SK-N-SH (cell line): ENCODE data around the gene IP6K1. TPM values are rescaled to one million over a fixed set of nuclear protein-coding genes. Genes with fewer than 3 reads are reported as not detected.

Experiments
- CTCF ChIA-PET: fragments of 300-600, 350-600 bp; formaldehyde crosslinking; extraction: SDS; loops from one replicate; lab custom pipeline; 2021; lab: Yijun Ruan, JAX
- POLR2A ChIA-PET: fragments of 350-600 bp; sonication (Branson Sonifier 250); formaldehyde crosslinking; extraction: SDS; loops from one replicate; lab custom pipeline; 2020; ENCODE audit warnings: antibody characterized with exemption, inconsistent platforms; lab: Yijun Ruan, JAX
- DNase-seq: peaks from one replicate; pipeline ENCODE4 v3.0.0; 2012
- H2AFZ ChIP-seq: fragments of 200-600 bp; sonication (generic); 2 replicates; pipeline ENCODE4 v1.8.1; 2016; ENCODE audit warnings: antibody characterized with exemption, mild to moderate bottlenecking, low read depth
- H3F3A ChIP-seq: fragments of 200-600 bp; sonication (generic); replicated peaks from 2 replicates; pipeline ENCODE3; 2016; ENCODE audit warnings: antibody characterized with exemption, mild to moderate bottlenecking; ENCODE audit not compliant: insufficient read depth
- H3K27ac ChIP-seq, 2 experiments: fragments of 200-500 bp in 1 of 2; fragments of 200-600 bp in 1 of 2; sonication (Bioruptor generic) in 1 of 2; sonication (generic), shearing (Covaris generic) in 1 of 2; 2 replicates each; pipeline versions ENCODE4 v1.5.1 to v1.6.1; 2014 to 2016; ENCODE audit warnings: low read depth in 2 of 2, inconsistent platforms in 1 of 2, low read length in 1 of 2, mild to moderate bottlenecking in 1 of 2, mixed read lengths in 1 of 2
- H3K27me3 ChIP-seq: fragments of 200-600 bp; sonication (generic), shearing (Covaris generic); 2 replicates; pipeline ENCODE4 v1.6.1; 2016; ENCODE audit warnings: mixed run types; ENCODE audit not compliant: insufficient read depth
- H3K36me3 ChIP-seq, 2 experiments: fragments of 200-500 bp in 1 of 2; fragments of 200-600 bp in 1 of 2; sonication (Bioruptor generic) in 1 of 2; sonication (generic) in 1 of 2; replicated peaks in 1 of 2; 2 replicates each; pipeline versions ENCODE3 to v1.5.1; 2014 to 2016; ENCODE audit warnings: low read length in 1 of 2, mild to moderate bottlenecking in 1 of 2; ENCODE audit not compliant: insufficient read depth in 2 of 2, control insufficient read depth in 1 of 2
- H3K4me1 ChIP-seq, 2 experiments: fragments of 200-500 bp in 1 of 2; fragments of 200-600 bp in 1 of 2; sonication (Bioruptor generic) in 1 of 2; sonication (generic), shearing (Covaris generic) in 1 of 2; 2 replicates each; pipeline versions ENCODE4 v1.5.1 to v1.6.1; 2014 to 2016; ENCODE audit warnings: low read depth in 1 of 2, low read length in 1 of 2, mixed run types in 1 of 2; ENCODE audit not compliant: insufficient read depth in 2 of 2, control insufficient read depth in 1 of 2
- H3K4me2 ChIP-seq: fragments of 200-600 bp; sonication (generic), shearing (Covaris generic); 2 replicates; pipeline ENCODE4 v1.6.1; 2017; ENCODE audit warnings: mixed run types
- H3K4me3 ChIP-seq, 2 experiments: fragments of 200-500 bp in 1 of 2; fragments of 200-600 bp in 1 of 2; sonication (Bioruptor generic) in 1 of 2; sonication (generic), shearing (Covaris generic) in 1 of 2; 2 replicates each; pipeline versions ENCODE4 v1.5.1 to v1.8.1; 2014 to 2016; ENCODE audit warnings: low read depth in 2 of 2, inconsistent platforms in 1 of 2, low read length in 1 of 2, mild to moderate bottlenecking in 1 of 2, mixed read lengths in 1 of 2, moderate library complexity in 1 of 2
- H3K79me2 ChIP-seq: fragments of 200-600 bp; sonication (generic); 2 replicates; pipeline ENCODE4 v1.8.1; 2017; ENCODE audit warnings: mild to moderate bottlenecking; ENCODE audit not compliant: insufficient read depth
- H3K9ac ChIP-seq: fragments of 200-600 bp; sonication (generic); 2 replicates; pipeline ENCODE4 v1.6.1; 2017; ENCODE audit warnings: mixed run types
- H3K9me2 ChIP-seq: fragments of 200-600 bp; sonication (generic); 2 replicates; pipeline ENCODE4 v1.6.1; 2017; ENCODE audit warnings: mixed run types
- H3K9me3 ChIP-seq: fragments of 200-600 bp; sonication (generic); 2 replicates; pipeline ENCODE4 v1.6.1; 2017; ENCODE audit warnings: mixed run types, mild to moderate bottlenecking, moderate library complexity
- H4K20me1 ChIP-seq: fragments of 200-600 bp; sonication (generic); 2 replicates; pipeline ENCODE4 v1.6.1; 2017; ENCODE audit warnings: mild to moderate bottlenecking, mixed run types; ENCODE audit not compliant: insufficient read depth
- CHD2 ChIP-seq: fragments of 150-350 bp; IDR thresholded peaks from 2 replicates; pipeline ENCODE4 v1.6.1; 2018; ENCODE audit warnings: low read length; ENCODE audit not compliant: partially characterized antibody
- FOSL2 ChIP-seq: IDR thresholded peaks from 2 replicates; pipeline ENCODE4 v1.4.0; 2012; ENCODE audit warnings: low read depth, mild to moderate bottlenecking, moderate library complexity, borderline replicate concordance
- GABPA ChIP-seq: IDR thresholded peaks from 2 replicates; pipeline ENCODE4 v1.4.0; 2012; ENCODE audit warnings: low read depth, mild to moderate bottlenecking
- GATA2 ChIP-seq: sonication (generic); formaldehyde crosslinking; IDR thresholded peaks from 2 replicates; pipeline ENCODE4 v1.5.0; 2020; ENCODE audit warnings: mild to moderate bottlenecking, missing genetic modification reagents
- MXI1 ChIP-seq: IDR thresholded peaks from 2 replicates; pipeline ENCODE4 v1.6.1; 2012; ENCODE audit warnings: mild to moderate bottlenecking, low read depth, low read length, improper control_type of control experiment
- NFIC ChIP-seq: IDR thresholded peaks from 2 replicates; pipeline ENCODE4 v1.4.0; 2012; ENCODE audit warnings: borderline replicate concordance
- NRF1 ChIP-seq: IDR thresholded peaks from 2 replicates; pipeline ENCODE4 v1.6.1; 2012; ENCODE audit warnings: low read depth, mild to moderate bottlenecking, low read length
- POLR2AphosphoS5 ChIP-seq: IDR thresholded peaks from 2 replicates; pipeline ENCODE4 v1.6.1; 2012; ENCODE audit warnings: low read depth, low read length
- RCOR1 ChIP-seq: fragments of 150-350 bp; IDR thresholded peaks from 2 replicates; pipeline ENCODE4 v1.6.1; 2017; ENCODE audit warnings: antibody characterized with exemption, low read length
- RXRA ChIP-seq: IDR thresholded peaks from 2 replicates; pipeline ENCODE4 v1.4.0; 2012; ENCODE audit warnings: low read depth, mild to moderate bottlenecking, borderline replicate concordance
- SIN3A ChIP-seq: IDR thresholded peaks from 2 replicates; pipeline ENCODE4 v1.6.1; 2012; ENCODE audit warnings: low read depth, mild to moderate bottlenecking, low read length, moderate library complexity, borderline replicate concordance
- SMC3 ChIP-seq: IDR thresholded peaks from 2 replicates; pipeline ENCODE4 v1.6.1; 2012; ENCODE audit warnings: low read depth, low read length, improper control_type of control experiment
- TAF1 ChIP-seq: IDR thresholded peaks from 2 replicates; pipeline ENCODE4 v1.6.1; 2012; ENCODE audit warnings: low read depth, mild to moderate bottlenecking, low read length, moderate library complexity, borderline replicate concordance
- WGBS: methylation state at CpG from one replicate; pipeline ENCODE4 v1.1.6; 2017; ENCODE audit warnings: low lambda C conversion rate; 5-methylcytosine and 5-hydroxymethylcytosine counted together
- polyA plus RNA-seq, 3 experiments: library from polyadenylated mRNA; depleted of rRNA; stranded (reverse); fragments of >200 nt; gene quantifications; 2 replicates each; pipeline ENCODE4 v1.2.3, GENCODE V29; 2012
- TF ChIP-seq, protein P1 (sequence below): IDR thresholded peaks from 2 replicates; pipeline ENCODE4 v1.6.1; 2012; ENCODE audit warnings: mild to moderate bottlenecking, low read depth, low read length, moderate library complexity
- TF ChIP-seq, protein P2 (sequence below): IDR thresholded peaks from 2 replicates; pipeline ENCODE4 v1.4.0; 2012; ENCODE audit warnings: low read depth, borderline replicate concordance
- TF ChIP-seq, protein P3 (sequence below): fragments of 200-600 bp; sonication (generic); IDR thresholded peaks from 2 replicates; pipeline ENCODE4 v1.6.1; 2017; ENCODE audit warnings: antibody characterized with exemption, mild to moderate bottlenecking, moderate library complexity
- TF ChIP-seq, protein P4 (sequence below): IDR thresholded peaks from 2 replicates; pipeline ENCODE4; 2012
- TF ChIP-seq, protein P5 (sequence below): IDR thresholded peaks from 2 replicates; pipeline ENCODE4 v1.4.0; 2012; ENCODE audit warnings: low read depth

The IP6K1 gene
- polyA plus RNA-seq, 1 of the 3 experiments (the other 2 are of a cell fraction) = 23.3 TPM

DNA sequence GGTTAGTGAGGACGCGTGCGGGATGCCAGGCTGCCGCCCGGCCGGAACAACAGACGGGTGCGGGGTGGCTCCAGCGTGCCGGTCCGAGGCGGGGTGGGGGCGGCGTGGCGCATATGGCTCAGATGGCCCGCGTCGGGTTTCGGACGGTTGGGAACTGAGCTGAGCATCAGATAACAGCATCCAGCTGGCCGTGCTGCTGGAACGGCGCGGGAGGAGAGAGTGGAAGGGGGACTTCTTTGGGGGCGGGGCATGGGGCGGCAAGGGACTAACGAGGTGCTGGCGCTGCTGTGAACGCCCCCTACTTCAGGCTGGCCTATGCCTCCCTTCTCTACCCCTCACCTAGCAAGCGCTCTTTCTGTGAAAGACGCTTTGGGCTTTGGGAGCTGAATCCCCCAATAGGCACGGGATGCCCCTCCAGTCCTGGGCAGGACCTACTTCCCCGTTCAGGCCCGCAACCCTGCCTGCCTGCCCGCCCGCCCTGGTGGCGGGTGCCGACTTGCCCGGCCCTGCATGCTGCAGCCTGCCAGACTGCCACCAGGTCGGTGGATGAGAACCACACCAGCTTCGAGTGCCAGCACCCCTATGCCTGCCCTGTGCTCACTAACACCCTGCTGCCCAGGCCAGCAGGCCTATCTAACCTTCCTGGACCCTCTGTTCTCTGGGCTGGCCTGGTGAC, 17.3 kb upstream of the IP6K1 start (continued):
- TF ChIP-seq, protein P1, sequence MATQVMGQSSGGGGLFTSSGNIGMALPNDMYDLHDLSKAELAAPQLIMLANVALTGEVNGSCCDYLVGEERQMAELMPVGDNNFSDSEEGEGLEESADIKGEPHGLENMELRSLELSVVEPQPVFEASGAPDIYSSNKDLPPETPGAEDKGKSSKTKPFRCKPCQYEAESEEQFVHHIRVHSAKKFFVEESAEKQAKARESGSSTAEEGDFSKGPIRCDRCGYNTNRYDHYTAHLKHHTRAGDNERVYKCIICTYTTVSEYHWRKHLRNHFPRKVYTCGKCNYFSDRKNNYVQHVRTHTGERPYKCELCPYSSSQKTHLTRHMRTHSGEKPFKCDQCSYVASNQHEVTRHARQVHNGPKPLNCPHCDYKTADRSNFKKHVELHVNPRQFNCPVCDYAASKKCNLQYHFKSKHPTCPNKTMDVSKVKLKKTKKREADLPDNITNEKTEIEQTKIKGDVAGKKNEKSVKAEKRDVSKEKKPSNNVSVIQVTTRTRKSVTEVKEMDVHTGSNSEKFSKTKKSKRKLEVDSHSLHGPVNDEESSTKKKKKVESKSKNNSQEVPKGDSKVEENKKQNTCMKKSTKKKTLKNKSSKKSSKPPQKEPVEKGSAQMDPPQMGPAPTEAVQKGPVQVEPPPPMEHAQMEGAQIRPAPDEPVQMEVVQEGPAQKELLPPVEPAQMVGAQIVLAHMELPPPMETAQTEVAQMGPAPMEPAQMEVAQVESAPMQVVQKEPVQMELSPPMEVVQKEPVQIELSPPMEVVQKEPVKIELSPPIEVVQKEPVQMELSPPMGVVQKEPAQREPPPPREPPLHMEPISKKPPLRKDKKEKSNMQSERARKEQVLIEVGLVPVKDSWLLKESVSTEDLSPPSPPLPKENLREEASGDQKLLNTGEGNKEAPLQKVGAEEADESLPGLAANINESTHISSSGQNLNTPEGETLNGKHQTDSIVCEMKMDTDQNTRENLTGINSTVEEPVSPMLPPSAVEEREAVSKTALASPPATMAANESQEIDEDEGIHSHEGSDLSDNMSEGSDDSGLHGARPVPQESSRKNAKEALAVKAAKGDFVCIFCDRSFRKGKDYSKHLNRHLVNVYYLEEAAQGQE = no peak
- TF ChIP-seq MXI1 (no peak; the same call in 1 of the 2 replicates), GABPA (no peak), TAF1 (no peak), SIN3A (no peak), NRF1 (no peak), GATA2 (CRISPR knock-in tag) (peak; percentile 70), RXRA (no peak), POLR2AphosphoS5 (no peak), CHD2 (no peak)
- TF ChIP-seq, all 33 proteins: peak for 3

DNA sequence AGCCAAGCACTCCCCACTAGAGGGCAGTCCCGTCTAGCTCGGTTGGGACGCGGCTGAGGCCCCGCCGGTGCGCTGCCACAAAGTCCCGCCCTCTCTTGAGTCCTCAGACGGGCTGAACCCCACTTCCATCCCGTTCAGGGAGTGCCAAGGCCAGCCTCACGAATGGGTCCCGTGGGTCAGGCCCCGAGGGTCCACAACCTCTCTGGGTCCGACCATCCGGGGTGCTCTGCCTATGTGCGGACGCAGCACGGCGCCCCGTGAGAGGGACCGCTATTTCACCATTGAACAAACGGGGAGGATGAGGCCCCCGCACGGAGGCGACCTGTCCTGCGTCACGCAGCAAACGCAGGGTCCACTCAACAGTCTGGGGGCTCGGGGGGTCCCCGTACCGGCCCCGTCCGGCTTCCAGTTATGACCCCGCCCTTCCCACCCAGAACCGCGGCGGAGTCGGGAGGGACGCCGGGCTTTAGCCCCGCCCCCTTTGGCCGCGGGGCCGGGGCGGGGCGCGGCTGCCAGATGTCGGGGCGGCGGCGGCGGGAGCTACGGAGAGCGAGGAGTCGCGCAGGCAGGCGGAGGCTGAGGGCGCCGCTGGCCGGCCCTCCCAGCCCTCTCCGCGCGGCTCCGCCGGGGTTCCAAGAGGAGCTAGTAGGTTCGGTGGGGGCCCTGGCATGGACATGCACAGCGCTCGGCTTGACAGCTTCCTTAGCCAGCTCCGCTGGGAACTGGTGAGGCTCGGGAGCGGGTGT, 16.6 kb upstream of the IP6K1 start, which contains the start of gene INKA1:
Gene INKA1, plus strand, starts transcription at position 543 of the 746 bp plus-strand sequence. Its CDS starts 132 bp downstream, at position 675.
- Histone ChIP-seq H3K4me3 (peak within 1 kb of the TSS; percentile 83 to 94), H3K36me3 (no peaks in the 10 kb centered on the region), H4K20me1 (no peaks in the 10 kb centered on the region), H3K9me2 (no peaks in the 10 kb centered on the region), H3K4me1 (peaks cover 16 to 43% of the 10 kb centered on the region in 2 experiments), H3K79me2 (no peaks in the 10 kb centered on the region), H3K9ac (peak within 1 kb of the TSS; percentile 73; the same call in 1 of the 2 replicates), H3K27ac (peak within 1 kb of the TSS; percentile 31 to 98; a peak in 3 of 4 replicates), H2AFZ (peak within 1 kb of the TSS; percentile 95), H3K27me3 (no peaks in the 10 kb centered on the region), H3F3A (no peaks in the 10 kb centered on the region), H3K9me3 (no peaks in the 10 kb centered on the region), H3K4me2 (peak within 1 kb of the TSS; percentile 95)
- ChIA-PET CTCF (interaction anchor here (0.6 to 17.6 kb wide), 44 partner anchors 9 to 354 kb away, joined by 3 to 386 read pairs (median 6); partner anchors contain the start of genes AMIGO3, CAMKV, GMPPB and IP6K1), POLR2A (interaction anchor here (0.6 to 5.0 kb wide), 9 partner anchors 37 to 183 kb away, joined by 3 to 37 read pairs (median 3); partner anchors contain the start of gene RBM6)
- under 1% methylated on average over 21 of the region's 71 CpGs for WGBS
- DNase-seq = peak; percentile 96
- no peak for TF ChIP-seq GABPA
- peak; percentile 79; the same call in 1 of the 2 replicates for TF ChIP-seq SIN3A
- TF ChIP-seq POLR2AphosphoS5 = no peak
- TF ChIP-seq, protein P2, sequence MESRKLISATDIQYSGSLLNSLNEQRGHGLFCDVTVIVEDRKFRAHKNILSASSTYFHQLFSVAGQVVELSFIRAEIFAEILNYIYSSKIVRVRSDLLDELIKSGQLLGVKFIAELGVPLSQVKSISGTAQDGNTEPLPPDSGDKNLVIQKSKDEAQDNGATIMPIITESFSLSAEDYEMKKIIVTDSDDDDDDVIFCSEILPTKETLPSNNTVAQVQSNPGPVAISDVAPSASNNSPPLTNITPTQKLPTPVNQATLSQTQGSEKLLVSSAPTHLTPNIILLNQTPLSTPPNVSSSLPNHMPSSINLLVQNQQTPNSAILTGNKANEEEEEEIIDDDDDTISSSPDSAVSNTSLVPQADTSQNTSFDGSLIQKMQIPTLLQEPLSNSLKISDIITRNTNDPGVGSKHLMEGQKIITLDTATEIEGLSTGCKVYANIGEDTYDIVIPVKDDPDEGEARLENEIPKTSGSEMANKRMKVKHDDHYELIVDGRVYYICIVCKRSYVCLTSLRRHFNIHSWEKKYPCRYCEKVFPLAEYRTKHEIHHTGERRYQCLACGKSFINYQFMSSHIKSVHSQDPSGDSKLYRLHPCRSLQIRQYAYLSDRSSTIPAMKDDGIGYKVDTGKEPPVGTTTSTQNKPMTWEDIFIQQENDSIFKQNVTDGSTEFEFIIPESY = no peak
- no peak for TF ChIP-seq NRF1
- peak; percentile 88 for TF ChIP-seq SMC3
- TF ChIP-seq FOSL2 = no peak
- TF ChIP-seq, protein P3, sequence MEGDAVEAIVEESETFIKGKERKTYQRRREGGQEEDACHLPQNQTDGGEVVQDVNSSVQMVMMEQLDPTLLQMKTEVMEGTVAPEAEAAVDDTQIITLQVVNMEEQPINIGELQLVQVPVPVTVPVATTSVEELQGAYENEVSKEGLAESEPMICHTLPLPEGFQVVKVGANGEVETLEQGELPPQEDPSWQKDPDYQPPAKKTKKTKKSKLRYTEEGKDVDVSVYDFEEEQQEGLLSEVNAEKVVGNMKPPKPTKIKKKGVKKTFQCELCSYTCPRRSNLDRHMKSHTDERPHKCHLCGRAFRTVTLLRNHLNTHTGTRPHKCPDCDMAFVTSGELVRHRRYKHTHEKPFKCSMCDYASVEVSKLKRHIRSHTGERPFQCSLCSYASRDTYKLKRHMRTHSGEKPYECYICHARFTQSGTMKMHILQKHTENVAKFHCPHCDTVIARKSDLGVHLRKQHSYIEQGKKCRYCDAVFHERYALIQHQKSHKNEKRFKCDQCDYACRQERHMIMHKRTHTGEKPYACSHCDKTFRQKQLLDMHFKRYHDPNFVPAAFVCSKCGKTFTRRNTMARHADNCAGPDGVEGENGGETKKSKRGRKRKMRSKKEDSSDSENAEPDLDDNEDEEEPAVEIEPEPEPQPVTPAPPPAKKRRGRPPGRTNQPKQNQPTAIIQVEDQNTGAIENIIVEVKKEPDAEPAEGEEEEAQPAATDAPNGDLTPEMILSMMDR = peak; percentile 84
- no peak for TF ChIP-seq RCOR1
- TF ChIP-seq GATA2 (CRISPR knock-in tag) = no peak
- TF ChIP-seq, protein P4, sequence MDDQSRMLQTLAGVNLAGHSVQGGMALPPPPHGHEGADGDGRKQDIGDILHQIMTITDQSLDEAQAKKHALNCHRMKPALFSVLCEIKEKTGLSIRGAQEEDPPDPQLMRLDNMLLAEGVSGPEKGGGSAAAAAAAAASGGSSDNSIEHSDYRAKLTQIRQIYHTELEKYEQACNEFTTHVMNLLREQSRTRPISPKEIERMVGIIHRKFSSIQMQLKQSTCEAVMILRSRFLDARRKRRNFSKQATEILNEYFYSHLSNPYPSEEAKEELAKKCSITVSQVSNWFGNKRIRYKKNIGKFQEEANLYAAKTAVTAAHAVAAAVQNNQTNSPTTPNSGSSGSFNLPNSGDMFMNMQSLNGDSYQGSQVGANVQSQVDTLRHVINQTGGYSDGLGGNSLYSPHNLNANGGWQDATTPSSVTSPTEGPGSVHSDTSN = no peak
- 0 out of 2 replicates have a peak, but pooled peaks have one; percentile 12 for TF ChIP-seq NFIC
- TF ChIP-seq, protein P5, sequence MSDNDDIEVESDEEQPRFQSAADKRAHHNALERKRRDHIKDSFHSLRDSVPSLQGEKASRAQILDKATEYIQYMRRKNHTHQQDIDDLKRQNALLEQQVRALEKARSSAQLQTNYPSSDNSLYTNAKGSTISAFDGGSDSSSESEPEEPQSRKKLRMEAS = peak; percentile 19; the same call in 1 of the 2 replicates
